GM15510 (cell line): ENCODE data around the gene TBC1D26.

Experiments used
- POLR2A ChIP-seq: IDR thresholded peaks from 3 replicates; pipeline ENCODE4 v1.6.1; 2011; ENCODE audit warnings: borderline replicate concordance; ENCODE audit not compliant: insufficient read length; ENCODE audit errors: extremely low read depth

Gene TBC1D26

GRCh38 chr17:15782866-15783265, 50.8 kb downstream of the TBC1D26 start:
- TF ChIP-seq POLR2A = no peak

- TF ChIP-seq POLR2A = no peak
These were observed 51.4 kb downstream of the TBC1D26 start for GRCh38 chr17:15783461-15783860.
